Left ventricle myocardium inferior (tissue), 1 donor: ENCODE data around the gene GJD3. TPM values are rescaled to one million over a fixed set of nuclear protein-coding genes. Genes with fewer than 3 reads are reported as not detected.
A peak's percentile ranks its signal among the peaks of the same experiment; 100 is the strongest.

Experiments used
- DNase-seq: peaks from one replicate; pipeline ENCODE4 v3.0.0-alpha.2; 2020
- H3K27ac ChIP-seq: fragments of 200-600 bp; replicated peaks from 2 replicates; pipeline ENCODE4 v1.8.0; 2021
- H3K27me3 ChIP-seq: fragments of 200-600 bp; 2 replicates; pipeline ENCODE4 v1.8.0; 2021; ENCODE audit warnings: low read depth
- H3K36me3 ChIP-seq: fragments of 200-600 bp; 2 replicates; pipeline ENCODE4 v1.8.0; 2021
- H3K4me1 ChIP-seq: fragments of 200-600 bp; 2 replicates; pipeline ENCODE4 v1.8.0; 2021
- H3K4me3 ChIP-seq: fragments of 200-600 bp; 2 replicates; pipeline ENCODE4 v1.8.0; 2021; ENCODE audit warnings: mild to moderate bottlenecking, moderate library complexity
- H3K9me3 ChIP-seq: fragments of 200-600 bp; replicated peaks from 2 replicates; pipeline ENCODE4 v1.8.0; 2021
- intact Hi-C: fragments of 100-400 bp; cut with micrococcal nuclease; formaldehyde crosslinking; loops from one replicate; pipeline ENCODE4 v1.11.0; 2022
- total RNA-seq: library from RNA; stranded (reverse); fragmentation: NEBNext Ultra II Directional; extraction: Animal tissue kit (Norgen Biotek cat#: 25700); gene quantifications from one replicate; pipeline ENCODE4 v1.2.1, GENCODE V29; 2021
- TF ChIP-seq, protein P1 (sequence below): fragments of 200-600 bp; IDR thresholded peaks from 2 replicates; pipeline ENCODE4 v1.8.0; 2021; ENCODE audit warnings: antibody characterized with exemption, mild to moderate bottlenecking, borderline replicate concordance
- donor health status: DM: no; HTN: yes; CAD: no; lungs with severe emphysema.

GJD3 gene
- total RNA-seq, 1 donor from 2014 or later: 0.88 TPM

DNA sequence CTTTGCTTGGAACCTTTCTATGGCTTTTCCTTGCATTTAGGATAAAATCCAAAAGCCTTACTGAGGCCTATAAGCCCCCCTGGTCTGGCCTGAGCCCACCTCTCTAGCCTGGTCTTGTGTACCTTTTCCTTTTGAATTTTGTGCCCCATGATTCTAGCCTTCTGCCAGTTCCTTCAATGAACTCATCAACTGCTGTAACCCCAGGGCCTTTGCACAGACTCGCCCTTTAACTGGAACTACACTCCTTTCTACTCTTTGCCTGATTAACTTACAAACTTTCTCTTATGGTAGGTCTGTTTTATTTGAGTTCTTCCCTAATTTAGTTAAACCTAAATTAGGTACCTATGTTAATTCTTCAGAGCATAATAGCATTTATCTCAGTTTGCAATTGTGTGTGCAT, 24.2 kb downstream of the GJD3 start:
- H3K4me3 ChIP-seq: peak overlapping the region; percentile 78
- no peaks in the 10 kb centered on the region for H3K36me3 ChIP-seq
- peaks cover 94% of the 10 kb centered on the region for H3K4me1 ChIP-seq
- TF ChIP-seq, protein P1, sequence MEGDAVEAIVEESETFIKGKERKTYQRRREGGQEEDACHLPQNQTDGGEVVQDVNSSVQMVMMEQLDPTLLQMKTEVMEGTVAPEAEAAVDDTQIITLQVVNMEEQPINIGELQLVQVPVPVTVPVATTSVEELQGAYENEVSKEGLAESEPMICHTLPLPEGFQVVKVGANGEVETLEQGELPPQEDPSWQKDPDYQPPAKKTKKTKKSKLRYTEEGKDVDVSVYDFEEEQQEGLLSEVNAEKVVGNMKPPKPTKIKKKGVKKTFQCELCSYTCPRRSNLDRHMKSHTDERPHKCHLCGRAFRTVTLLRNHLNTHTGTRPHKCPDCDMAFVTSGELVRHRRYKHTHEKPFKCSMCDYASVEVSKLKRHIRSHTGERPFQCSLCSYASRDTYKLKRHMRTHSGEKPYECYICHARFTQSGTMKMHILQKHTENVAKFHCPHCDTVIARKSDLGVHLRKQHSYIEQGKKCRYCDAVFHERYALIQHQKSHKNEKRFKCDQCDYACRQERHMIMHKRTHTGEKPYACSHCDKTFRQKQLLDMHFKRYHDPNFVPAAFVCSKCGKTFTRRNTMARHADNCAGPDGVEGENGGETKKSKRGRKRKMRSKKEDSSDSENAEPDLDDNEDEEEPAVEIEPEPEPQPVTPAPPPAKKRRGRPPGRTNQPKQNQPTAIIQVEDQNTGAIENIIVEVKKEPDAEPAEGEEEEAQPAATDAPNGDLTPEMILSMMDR: no peak
- DNase-seq: no peak
- no peaks in the 10 kb centered on the region for H3K27me3 ChIP-seq
- H3K9me3 ChIP-seq: no peaks in the 10 kb centered on the region
- H3K27ac ChIP-seq: peak overlapping the region; percentile 97
- intact Hi-C loops: no loop called here

- intact Hi-C loops: no loop called here
- DNase-seq: no peak
- Histone ChIP-seq H3K36me3 (no peaks in the 10 kb centered on the region), H3K9me3 (no peaks in the 10 kb centered on the region), H3K27me3 (no peaks in the 10 kb centered on the region), H3K27ac (peak overlapping the region; percentile 97), H3K4me3 (no peak overlapping the region), H3K4me1 (peaks cover 94% of the 10 kb centered on the region)
- TF ChIP-seq, protein P1: no peak
Measured at GRCh38 chr17:40338941-40339649, 25.4 kb downstream of the GJD3 start.

GRCh38 chr17:40338058-40338457, 26.5 kb downstream of the GJD3 start:
- DNase-seq: no peak
- H3K4me3 ChIP-seq: no peak overlapping the region
- peak overlapping the region; percentile 97 for H3K27ac ChIP-seq
- intact Hi-C loops: no loop called here
- no peaks in the 10 kb centered on the region for H3K36me3 ChIP-seq
- peaks cover 99% of the 10 kb centered on the region for H3K4me1 ChIP-seq
- TF ChIP-seq, protein P1: no peak
- no peaks in the 10 kb centered on the region for H3K9me3 ChIP-seq
- H3K27me3 ChIP-seq: no peaks in the 10 kb centered on the region

DNA sequence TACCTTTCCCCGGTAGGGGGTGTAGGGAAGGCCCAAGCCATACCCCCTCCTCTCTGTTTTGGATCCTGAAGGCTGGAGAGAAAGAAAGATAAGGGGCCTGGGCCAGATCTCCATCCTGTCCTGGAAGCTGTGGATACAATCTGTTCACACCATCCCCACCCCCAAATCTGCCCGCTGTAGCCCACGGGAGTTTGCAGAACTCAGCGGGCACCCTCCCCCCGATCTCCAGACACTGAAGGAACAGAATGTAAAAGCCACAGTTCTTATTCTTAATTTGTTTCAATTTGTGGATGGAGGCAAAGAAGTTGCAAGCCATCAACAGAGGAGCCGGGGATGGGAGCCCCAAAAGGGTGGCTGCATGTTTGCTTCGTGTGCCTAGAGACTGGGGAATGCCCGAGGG, 27.2 kb downstream of the GJD3 start:
- Histone ChIP-seq H3K36me3 (no peaks in the 10 kb centered on the region), H3K4me1 (peaks cover 99% of the 10 kb centered on the region), H3K27me3 (no peaks in the 10 kb centered on the region), H3K27ac (no peak overlapping the region), H3K4me3 (no peak overlapping the region), H3K9me3 (no peaks in the 10 kb centered on the region)
- intact Hi-C loops: no loop called here
- no peak for DNase-seq
- TF ChIP-seq, protein P1: no peak

- peaks cover 7% of the 10 kb centered on the region for H3K36me3 ChIP-seq
- no peaks in the 10 kb centered on the region for H3K27me3 ChIP-seq
- no peak overlapping the region for H3K4me3 ChIP-seq
- no peaks in the 10 kb centered on the region for H3K9me3 ChIP-seq
- TF ChIP-seq, protein P1: no peak
- H3K27ac ChIP-seq: peak overlapping the region; percentile 90
- H3K4me1 ChIP-seq: peaks cover 99% of the 10 kb centered on the region
- intact Hi-C loops: no loop called here
- DNase-seq: no peak
Measured at GRCh38 chr17:40335620-40336019, 28.9 kb downstream of the GJD3 start.
